Measurements from ENCODE around the gene POLN. TPM values are rescaled to one million over a fixed set of nuclear protein-coding genes. Genes with fewer than 3 reads are reported as not detected.

Gene POLN
- total RNA-seq, 1 experiment from 2014 or later: 3.5 TPM

DNA sequence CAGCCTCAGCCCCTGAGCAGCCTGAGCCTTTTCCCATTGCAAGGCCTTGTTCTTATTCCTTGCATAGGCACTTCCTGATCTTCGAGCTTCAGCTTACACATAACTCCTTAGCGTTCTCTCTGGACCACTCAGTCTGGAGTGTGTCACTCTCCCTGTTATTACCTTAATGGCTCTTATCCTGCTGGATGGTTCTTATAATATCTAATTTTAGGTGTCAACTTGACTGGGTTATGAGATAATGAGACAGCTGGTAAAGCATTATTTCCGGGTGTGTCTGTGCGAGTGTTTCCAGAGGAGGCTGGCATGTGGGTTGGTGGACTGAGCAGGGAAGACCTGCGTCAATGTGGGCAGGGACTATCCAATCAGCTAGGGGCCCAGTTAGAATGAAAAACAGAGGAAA, 75.7 kb downstream of the POLN start:
- DNase-seq (ENCODE audit: low spot score) (no peak), ATAC-seq (no peak)
- no peaks in the 10 kb centered on the region for H3K36me3 Mint-ChIP-seq
- H3K4me1 Mint-ChIP-seq: no peaks in the 10 kb centered on the region
- peaks cover 4% of the 10 kb centered on the region for H3K9me3 Mint-ChIP-seq
- H3K27me3 Mint-ChIP-seq (ENCODE audit: low read depth): no peaks in the 10 kb centered on the region; the same call in 1 of the 2 replicates
- TF ChIP-seq, protein P1, sequence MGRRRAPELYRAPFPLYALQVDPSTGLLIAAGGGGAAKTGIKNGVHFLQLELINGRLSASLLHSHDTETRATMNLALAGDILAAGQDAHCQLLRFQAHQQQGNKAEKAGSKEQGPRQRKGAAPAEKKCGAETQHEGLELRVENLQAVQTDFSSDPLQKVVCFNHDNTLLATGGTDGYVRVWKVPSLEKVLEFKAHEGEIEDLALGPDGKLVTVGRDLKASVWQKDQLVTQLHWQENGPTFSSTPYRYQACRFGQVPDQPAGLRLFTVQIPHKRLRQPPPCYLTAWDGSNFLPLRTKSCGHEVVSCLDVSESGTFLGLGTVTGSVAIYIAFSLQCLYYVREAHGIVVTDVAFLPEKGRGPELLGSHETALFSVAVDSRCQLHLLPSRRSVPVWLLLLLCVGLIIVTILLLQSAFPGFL (CRISPR knock-in tag; IDR thresholded peaks at IDR 0.05; ENCODE audit: borderline replicate concordance): no peak
- TF ChIP-seq, protein P2, sequence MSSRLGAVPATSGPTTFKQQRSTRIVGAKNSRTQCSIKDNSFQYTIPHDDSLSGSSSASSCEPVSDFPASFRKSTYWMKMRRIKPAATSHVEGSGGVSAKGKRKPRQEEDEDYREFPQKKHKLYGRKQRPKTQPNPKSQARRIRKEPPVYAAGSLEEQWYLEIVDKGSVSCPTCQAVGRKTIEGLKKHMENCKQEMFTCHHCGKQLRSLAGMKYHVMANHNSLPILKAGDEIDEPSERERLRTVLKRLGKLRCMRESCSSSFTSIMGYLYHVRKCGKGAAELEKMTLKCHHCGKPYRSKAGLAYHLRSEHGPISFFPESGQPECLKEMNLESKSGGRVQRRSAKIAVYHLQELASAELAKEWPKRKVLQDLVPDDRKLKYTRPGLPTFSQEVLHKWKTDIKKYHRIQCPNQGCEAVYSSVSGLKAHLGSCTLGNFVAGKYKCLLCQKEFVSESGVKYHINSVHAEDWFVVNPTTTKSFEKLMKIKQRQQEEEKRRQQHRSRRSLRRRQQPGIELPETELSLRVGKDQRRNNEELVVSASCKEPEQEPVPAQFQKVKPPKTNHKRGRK (CRISPR knock-in tag; IDR thresholded peaks at IDR 0.05; ENCODE audit: borderline replicate concordance): no peak
- TF ChIP-seq, protein P3, sequence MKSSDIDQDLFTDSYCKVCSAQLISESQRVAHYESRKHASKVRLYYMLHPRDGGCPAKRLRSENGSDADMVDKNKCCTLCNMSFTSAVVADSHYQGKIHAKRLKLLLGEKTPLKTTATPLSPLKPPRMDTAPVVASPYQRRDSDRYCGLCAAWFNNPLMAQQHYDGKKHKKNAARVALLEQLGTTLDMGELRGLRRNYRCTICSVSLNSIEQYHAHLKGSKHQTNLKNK (CRISPR knock-in tag; IDR thresholded peaks at IDR 0.05): no peak
- no peak for TF ChIP-seq ELF4 (CRISPR knock-in tag; IDR thresholded peaks at IDR 0.05; ENCODE audit: low read depth)
- TF ChIP-seq GTF2I (CRISPR knock-in tag; conservative IDR thresholded peaks at IDR 0.05): no peak
- TF ChIP-seq KAT7 (CRISPR knock-in tag; IDR thresholded peaks at IDR 0.05; ENCODE audit: borderline replicate concordance): no peak
- TF ChIP-seq, protein P4, sequence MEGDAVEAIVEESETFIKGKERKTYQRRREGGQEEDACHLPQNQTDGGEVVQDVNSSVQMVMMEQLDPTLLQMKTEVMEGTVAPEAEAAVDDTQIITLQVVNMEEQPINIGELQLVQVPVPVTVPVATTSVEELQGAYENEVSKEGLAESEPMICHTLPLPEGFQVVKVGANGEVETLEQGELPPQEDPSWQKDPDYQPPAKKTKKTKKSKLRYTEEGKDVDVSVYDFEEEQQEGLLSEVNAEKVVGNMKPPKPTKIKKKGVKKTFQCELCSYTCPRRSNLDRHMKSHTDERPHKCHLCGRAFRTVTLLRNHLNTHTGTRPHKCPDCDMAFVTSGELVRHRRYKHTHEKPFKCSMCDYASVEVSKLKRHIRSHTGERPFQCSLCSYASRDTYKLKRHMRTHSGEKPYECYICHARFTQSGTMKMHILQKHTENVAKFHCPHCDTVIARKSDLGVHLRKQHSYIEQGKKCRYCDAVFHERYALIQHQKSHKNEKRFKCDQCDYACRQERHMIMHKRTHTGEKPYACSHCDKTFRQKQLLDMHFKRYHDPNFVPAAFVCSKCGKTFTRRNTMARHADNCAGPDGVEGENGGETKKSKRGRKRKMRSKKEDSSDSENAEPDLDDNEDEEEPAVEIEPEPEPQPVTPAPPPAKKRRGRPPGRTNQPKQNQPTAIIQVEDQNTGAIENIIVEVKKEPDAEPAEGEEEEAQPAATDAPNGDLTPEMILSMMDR (IDR thresholded peaks at IDR 0.05): no peak
- TF ChIP-seq ZNF396 (CRISPR knock-in tag; IDR thresholded peaks at IDR 0.05; ENCODE audit: borderline replicate concordance): no peak
- TF ChIP-seq, protein P5, sequence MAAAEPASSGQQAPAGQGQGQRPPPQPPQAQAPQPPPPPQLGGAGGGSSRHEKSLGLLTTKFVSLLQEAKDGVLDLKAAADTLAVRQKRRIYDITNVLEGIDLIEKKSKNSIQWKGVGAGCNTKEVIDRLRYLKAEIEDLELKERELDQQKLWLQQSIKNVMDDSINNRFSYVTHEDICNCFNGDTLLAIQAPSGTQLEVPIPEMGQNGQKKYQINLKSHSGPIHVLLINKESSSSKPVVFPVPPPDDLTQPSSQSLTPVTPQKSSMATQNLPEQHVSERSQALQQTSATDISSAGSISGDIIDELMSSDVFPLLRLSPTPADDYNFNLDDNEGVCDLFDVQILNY (CRISPR knock-in tag; IDR thresholded peaks at IDR 0.05): no peak
- TF ChIP-seq, protein P6, sequence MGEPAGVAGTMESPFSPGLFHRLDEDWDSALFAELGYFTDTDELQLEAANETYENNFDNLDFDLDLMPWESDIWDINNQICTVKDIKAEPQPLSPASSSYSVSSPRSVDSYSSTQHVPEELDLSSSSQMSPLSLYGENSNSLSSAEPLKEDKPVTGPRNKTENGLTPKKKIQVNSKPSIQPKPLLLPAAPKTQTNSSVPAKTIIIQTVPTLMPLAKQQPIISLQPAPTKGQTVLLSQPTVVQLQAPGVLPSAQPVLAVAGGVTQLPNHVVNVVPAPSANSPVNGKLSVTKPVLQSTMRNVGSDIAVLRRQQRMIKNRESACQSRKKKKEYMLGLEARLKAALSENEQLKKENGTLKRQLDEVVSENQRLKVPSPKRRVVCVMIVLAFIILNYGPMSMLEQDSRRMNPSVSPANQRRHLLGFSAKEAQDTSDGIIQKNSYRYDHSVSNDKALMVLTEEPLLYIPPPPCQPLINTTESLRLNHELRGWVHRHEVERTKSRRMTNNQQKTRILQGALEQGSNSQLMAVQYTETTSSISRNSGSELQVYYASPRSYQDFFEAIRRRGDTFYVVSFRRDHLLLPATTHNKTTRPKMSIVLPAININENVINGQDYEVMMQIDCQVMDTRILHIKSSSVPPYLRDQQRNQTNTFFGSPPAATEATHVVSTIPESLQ (CRISPR knock-in tag; IDR thresholded peaks at IDR 0.05): no peak
- TF ChIP-seq, protein P7, sequence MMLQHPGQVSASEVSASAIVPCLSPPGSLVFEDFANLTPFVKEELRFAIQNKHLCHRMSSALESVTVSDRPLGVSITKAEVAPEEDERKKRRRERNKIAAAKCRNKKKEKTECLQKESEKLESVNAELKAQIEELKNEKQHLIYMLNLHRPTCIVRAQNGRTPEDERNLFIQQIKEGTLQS (CRISPR knock-in tag; conservative IDR thresholded peaks at IDR 0.05): no peak
- TF ChIP-seq, protein P8, sequence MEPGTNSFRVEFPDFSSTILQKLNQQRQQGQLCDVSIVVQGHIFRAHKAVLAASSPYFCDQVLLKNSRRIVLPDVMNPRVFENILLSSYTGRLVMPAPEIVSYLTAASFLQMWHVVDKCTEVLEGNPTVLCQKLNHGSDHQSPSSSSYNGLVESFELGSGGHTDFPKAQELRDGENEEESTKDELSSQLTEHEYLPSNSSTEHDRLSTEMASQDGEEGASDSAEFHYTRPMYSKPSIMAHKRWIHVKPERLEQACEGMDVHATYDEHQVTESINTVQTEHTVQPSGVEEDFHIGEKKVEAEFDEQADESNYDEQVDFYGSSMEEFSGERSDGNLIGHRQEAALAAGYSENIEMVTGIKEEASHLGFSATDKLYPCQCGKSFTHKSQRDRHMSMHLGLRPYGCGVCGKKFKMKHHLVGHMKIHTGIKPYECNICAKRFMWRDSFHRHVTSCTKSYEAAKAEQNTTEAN (CRISPR knock-in tag; IDR thresholded peaks at IDR 0.05): no peak
- TF ChIP-seq TEAD1 (CRISPR knock-in tag; IDR thresholded peaks at IDR 0.05): no peak
- TF ChIP-seq ZNF232 (CRISPR knock-in tag; IDR thresholded peaks at IDR 0.05): no peak
- TF ChIP-seq, protein P9, sequence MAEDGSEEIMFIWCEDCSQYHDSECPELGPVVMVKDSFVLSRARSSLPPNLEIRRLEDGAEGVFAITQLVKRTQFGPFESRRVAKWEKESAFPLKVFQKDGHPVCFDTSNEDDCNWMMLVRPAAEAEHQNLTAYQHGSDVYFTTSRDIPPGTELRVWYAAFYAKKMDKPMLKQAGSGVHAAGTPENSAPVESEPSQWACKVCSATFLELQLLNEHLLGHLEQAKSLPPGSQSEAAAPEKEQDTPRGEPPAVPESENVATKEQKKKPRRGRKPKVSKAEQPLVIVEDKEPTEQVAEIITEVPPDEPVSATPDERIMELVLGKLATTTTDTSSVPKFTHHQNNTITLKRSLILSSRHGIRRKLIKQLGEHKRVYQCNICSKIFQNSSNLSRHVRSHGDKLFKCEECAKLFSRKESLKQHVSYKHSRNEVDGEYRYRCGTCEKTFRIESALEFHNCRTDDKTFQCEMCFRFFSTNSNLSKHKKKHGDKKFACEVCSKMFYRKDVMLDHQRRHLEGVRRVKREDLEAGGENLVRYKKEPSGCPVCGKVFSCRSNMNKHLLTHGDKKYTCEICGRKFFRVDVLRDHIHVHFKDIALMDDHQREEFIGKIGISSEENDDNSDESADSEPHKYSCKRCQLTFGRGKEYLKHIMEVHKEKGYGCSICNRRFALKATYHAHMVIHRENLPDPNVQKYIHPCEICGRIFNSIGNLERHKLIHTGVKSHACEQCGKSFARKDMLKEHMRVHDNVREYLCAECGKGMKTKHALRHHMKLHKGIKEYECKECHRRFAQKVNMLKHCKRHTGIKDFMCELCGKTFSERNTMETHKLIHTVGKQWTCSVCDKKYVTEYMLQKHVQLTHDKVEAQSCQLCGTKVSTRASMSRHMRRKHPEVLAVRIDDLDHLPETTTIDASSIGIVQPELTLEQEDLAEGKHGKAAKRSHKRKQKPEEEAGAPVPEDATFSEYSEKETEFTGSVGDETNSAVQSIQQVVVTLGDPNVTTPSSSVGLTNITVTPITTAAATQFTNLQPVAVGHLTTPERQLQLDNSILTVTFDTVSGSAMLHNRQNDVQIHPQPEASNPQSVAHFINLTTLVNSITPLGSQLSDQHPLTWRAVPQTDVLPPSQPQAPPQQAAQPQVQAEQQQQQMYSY (CRISPR knock-in tag; IDR thresholded peaks at IDR 0.05): no peak
- TF ChIP-seq, protein P10, sequence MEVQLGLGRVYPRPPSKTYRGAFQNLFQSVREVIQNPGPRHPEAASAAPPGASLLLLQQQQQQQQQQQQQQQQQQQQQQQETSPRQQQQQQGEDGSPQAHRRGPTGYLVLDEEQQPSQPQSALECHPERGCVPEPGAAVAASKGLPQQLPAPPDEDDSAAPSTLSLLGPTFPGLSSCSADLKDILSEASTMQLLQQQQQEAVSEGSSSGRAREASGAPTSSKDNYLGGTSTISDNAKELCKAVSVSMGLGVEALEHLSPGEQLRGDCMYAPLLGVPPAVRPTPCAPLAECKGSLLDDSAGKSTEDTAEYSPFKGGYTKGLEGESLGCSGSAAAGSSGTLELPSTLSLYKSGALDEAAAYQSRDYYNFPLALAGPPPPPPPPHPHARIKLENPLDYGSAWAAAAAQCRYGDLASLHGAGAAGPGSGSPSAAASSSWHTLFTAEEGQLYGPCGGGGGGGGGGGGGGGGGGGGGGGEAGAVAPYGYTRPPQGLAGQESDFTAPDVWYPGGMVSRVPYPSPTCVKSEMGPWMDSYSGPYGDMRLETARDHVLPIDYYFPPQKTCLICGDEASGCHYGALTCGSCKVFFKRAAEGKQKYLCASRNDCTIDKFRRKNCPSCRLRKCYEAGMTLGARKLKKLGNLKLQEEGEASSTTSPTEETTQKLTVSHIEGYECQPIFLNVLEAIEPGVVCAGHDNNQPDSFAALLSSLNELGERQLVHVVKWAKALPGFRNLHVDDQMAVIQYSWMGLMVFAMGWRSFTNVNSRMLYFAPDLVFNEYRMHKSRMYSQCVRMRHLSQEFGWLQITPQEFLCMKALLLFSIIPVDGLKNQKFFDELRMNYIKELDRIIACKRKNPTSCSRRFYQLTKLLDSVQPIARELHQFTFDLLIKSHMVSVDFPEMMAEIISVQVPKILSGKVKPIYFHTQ (CRISPR knock-in tag; IDR thresholded peaks at IDR 0.05): no peak
- no peak for TF ChIP-seq GRHL2 (CRISPR knock-in tag; IDR thresholded peaks at IDR 0.05; ENCODE audit: insufficient replicate concordance, severe bottlenecking)
- TF ChIP-seq JUN (CRISPR knock-in tag; IDR thresholded peaks at IDR 0.05): no peak
- CTCF ChIA-PET: no interaction called here
- POLR2A ChIA-PET: no interaction called here
- H3K4me3 Mint-ChIP-seq: no peak overlapping the region
- no peak overlapping the region for H3K27ac Mint-ChIP-seq

All from WTC11 (cell line).